Fibroblast of skin of right biceps (primary cell): ENCODE results near the gene EHD3.

ENCODE experiments used
- DNase-seq: peaks from one replicate; pipeline ENCODE4 v3.0.0-alpha.2; 2013

Gene EHD3

DNA sequence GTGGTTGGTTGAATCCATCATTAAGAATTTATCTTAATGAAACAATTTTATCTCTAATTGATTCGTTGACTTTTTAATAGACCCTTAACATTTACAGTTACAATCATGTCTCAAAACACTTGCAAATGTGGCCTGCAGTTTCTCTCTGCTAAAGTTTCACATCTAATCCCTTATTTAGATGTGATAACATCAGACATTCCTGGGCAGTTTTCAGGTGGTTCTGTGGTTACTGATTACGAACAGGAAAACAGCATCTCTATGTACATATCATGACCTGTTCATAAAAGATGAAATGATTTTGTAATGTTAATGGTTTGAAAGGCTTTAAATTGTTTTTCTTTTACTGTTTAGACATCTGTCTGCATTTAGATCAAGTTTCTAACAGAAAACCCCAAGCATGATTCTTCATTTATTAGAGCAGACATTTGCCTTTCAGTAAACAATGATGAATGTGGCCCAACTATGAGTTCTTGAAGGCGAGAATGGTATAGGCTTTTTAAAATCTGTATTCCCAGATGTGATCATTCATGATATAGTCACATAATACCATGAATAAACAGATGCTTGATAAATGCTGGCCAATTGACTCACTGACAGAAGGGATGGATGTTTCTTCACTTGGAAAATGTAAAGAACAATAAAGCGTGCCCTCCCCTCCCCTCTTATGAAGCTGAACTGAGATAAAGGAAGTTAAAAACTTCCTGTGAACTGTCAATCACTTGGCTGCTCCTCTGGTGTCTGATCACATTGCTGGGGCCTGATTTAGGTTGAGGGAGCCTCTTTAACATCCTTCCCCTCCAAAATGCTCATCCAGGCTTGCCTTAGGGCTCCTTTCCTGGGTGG, 20.1 kb upstream of the EHD3 start:
- DNase-seq = no peak

DNA sequence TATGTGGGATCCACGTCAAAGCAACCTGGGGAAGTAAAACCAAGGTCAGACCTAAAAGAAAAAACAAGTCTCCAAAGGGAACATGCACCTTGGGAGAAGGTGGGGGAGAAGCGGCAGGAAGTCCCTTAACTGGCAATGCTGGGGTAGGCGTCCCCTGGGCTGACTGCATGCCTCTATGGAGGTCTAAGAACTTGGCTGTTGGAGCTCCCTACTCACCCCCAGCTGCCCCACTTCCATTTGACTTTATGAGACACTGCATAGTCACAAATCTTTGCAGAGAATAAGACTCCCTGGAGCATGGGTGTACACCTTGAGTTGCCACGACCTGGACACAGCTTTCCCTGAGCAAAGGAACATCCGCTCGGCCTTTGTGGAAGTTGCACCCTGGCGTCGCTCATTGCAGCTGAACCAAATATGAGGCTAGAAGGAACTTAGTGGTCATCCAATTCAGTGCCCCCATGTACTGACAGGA, 19.5 kb upstream of the EHD3 start:
- no peak for DNase-seq

DNA sequence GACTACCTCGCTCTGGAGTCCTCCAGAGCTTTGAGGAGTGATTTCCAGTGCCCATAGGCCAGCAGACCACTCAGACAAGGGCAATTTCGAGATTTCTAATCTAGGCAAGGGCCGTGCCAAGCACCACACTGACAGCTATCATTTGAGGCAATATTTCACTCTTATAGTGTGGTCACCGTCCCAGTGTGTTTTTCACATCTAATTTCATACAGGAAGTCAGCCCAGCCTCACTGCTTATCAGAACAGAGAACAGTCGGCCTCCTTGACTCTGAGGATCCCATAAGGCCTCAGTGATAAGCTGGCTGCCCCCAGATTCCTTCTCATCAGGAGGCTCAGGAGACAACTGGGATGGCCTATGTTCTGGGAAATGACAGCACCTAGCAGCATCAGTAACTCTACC, 17.2 kb upstream of the EHD3 start:
- no peak for DNase-seq

DNA sequence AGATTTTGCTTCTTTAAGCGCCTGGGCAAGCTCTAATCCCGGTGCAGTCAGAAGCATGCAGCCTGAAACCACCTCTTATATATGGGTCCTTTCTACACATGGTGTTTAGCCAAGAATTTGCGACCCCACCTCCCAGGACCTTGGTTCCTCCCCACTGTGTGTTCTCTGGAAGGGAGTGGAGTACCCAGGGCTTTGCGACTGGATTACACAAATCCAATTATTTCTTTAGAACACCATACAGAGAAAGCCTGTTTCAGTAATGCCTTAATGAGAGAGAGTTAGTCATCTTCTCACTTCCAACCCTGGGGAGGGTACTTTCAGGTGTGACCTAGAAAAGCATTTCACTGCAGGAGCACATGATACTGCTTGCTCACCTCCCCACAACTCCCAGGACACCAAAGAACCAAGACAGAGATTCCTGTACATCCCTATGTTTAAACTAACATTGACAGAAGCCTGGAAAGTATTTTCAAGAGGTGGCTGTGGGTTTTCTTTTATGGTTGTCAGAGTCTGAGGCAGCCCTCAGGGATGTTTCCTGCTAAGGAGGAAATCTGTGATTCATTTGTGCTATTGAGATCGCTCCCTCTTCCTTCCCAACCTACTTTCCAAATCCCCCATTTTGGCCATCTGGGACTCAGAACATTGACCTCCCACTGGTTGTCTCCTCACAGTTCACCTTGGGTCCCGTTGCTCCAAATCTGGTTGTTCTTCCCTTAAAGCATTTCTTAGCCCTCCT, 16.3 kb upstream of the EHD3 start, which contains the start of gene CAPN14:
Gene CAPN14, minus strand, starts transcription at position 51 of the 736 bp plus-strand sequence. CDS start 12,068 bp downstream, outside the sequence.
- no peak for DNase-seq

DNA sequence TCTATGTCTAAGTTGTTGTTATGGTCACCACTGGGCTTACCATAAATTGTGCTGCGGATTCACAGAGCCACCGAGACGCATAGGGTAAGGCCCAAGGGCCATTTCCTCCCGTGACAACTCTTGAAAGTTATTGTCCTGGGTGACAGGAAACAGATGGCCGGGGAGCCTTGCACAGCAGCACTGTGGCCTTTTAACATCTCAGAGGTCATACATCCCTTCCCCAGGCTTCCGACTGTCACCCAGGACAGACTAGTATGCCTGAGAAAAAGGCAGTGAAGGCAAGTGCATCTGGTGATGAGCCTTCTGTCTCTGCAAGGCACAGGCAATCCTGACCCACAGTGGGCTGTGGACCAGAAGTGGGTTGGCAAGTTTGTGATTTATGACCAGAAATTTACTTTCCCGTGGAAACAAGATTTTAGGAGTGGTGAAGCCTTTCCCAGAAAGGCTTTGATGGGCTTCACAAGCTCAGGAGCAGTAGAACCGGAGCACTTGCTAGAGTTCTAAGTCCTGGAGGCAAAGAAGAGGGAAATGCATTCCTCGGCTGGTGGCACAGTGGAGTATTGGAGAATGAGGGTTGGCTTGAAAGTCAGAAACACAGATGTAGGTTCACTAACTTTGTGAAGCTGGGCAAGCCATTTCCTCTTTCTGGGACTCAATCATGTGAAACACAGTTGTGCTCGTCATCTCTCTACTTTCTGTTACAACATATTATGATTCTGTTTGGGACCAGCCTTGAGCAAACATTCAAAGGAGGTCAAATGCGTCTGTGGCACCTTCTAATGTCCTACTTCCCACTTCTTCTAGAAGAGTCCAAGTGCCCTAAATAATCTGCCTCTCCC, 14.6 kb upstream of the EHD3 start:
- no peak for DNase-seq

DNA sequence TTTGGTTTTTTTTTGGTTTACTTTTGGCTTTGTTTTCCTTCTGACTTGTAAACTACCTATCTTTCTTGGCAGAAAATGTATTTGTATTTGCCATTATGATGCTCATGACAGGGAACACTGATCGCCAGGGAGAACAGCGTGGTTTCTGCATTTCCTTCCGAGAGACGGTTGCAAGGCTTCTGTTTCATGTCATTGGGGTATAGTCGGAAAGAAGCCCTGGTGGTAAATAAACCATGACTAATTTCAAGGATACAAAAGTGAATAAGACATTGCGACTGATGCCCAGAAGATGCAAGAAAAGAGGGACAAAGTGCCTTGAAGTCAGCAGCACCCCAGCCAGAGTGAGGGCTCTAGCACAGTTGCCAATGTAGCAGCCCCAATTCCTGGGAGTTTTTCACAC, 12.4 kb upstream of the EHD3 start:
- no peak for DNase-seq

DNA sequence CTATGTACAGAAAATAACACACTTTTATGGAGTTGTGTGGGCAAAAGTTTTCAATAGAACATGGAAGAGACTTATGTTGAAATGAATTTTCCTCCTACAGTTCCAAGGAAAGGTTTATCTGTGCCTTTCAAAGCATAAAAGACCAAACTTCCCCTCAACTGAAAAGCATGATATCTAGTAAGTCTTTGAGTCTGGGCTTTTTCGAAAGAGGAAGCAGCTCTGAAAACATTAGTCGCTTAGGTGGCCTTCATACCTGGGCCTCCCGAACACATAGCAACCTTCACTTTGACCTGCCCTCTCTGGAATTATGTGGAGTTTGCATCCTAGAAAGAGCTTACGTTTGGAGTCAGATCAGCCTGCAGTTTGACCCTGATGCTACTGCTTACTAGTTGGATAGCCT, 11.9 kb upstream of the EHD3 start:
- DNase-seq = no peak

DNA sequence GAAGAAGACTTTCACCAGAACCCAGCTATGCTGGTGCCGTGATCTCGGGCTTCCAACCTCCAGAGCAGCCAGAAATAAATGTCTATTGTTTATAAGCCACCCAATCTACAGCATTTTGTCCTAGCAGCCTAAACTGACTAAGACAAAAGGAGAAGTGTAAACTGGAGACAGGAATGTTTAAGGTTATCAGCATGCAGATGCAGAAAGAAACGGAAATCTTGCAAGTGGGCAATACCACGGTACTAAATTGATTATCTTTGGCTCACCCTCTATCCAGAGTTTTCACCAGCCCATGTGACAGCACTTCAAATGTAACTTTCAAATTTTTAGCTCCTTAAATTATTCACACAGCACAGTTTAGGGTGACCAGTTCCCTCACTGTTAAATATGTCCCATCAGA, 10.9 kb upstream of the EHD3 start:
- no peak for DNase-seq

DNA sequence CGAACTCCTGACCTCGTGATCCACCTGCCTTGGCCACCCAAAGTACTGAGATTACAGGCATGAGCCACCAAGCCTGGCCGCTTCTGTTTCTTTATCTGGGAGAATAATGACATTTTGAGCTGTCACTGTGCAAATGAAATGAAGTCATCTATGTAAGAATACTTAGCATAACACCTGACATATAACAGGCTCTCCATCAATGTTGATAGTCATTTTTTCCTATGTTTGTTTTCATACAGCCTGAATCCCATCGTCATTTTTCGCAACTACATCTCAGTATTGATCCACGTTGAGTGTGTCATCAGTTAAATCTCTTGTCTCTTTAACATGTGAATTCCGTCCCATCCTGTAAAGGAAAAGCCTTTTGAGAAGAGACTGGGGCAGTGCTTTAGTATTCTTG, 10.2 kb upstream of the EHD3 start:
- no peak for DNase-seq

DNA sequence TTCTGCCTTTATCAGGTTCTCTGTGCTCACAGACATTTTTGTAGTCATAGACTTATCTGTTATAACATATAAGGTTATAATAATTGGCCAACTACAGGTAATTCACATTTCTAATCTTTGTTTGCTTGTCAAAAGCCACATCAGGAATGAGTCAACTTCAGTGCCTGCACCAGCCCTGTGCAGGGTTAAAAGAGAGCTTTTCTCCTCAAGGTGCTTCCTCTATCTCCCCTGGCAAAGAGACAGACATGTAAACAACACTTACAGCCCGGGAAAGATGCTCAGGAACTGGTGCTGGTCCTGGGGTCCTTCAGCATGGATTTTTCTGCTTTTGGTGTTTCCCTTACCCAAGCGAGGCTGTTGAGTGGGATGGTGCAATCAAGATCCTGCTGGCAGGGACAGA, 7.7 kb upstream of the EHD3 start:
- DNase-seq = no peak

DNA sequence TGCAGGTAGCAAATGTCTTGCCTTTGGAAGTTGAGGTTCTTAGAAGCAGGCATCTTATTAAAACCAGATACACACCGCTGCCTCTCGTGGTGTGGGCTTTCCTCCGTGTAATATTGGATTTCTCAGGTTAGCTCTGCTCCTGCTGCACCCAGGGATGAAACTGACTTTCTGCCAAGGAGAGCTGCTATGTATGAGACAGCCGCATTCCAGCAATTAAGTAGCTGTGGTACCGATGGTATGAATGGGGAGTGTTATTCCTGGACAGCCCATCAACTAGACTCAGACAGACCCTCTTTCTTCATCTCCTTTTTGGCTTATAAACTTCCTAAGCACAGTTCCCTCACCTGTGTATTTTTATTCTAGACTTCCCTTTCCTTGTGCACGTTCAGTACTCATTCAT, 6.8 kb upstream of the EHD3 start:
- DNase-seq = peak; percentile 21

DNA sequence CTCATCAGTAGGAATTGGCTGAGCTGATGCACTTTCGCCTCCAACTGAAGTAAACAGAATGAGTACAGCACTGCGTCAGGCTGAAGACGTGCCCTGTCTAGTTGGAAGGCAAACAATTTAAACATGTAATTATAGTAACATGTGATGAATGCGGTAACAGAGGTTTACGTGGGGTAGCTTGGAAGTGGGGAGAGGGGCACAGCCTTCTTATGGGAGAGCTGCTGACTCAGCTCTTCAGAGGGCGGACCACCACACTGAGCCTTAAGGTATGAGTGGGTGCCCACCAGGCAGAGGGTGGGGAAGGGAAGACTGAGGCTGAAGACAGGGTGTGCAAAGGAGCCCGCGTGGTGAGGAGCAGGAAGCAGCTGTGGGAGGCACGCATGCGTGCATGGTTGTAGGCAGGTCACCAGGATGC, 6.2 kb upstream of the EHD3 start:
- DNase-seq = no peak

DNA sequence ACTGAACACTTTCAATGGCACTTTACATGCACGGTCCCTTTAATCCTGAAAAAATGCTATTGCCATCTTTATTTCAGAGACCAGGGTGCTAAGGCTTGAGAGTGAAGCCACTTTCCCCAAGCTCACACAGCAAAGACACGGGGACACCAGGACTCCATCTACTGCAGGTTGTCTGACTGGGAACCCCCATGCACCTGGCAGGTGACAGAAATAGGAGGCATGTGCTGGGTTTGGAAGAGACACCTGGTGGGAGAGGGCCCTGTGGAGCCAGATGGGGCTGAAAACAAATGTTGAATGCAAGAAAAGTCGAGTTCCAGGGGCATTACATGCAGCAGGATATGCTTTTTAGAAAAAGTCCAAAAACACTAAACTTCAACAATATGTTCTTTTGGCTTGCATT, 5.2 kb upstream of the EHD3 start:
- no peak for DNase-seq

DNA sequence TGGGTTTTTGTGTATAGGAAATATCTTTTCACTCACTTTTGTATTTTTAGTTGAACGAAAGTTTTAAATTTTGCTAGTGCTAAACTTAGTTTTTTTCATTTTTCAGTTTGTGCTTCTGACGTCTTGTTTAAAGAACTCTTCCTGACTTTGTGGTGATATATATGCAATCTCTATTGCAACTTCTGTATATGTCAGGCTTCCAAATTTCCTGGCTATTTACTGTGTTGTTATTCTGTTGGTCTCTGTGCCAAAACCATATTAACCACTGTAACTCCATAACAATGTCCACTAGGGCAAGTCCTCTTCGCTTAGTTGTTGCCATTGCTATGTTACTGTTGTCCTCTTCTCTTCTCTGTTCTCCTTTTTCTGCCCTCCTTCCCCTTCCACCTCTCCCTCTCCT, 3.2 kb upstream of the EHD3 start:
- DNase-seq = no peak

DNA sequence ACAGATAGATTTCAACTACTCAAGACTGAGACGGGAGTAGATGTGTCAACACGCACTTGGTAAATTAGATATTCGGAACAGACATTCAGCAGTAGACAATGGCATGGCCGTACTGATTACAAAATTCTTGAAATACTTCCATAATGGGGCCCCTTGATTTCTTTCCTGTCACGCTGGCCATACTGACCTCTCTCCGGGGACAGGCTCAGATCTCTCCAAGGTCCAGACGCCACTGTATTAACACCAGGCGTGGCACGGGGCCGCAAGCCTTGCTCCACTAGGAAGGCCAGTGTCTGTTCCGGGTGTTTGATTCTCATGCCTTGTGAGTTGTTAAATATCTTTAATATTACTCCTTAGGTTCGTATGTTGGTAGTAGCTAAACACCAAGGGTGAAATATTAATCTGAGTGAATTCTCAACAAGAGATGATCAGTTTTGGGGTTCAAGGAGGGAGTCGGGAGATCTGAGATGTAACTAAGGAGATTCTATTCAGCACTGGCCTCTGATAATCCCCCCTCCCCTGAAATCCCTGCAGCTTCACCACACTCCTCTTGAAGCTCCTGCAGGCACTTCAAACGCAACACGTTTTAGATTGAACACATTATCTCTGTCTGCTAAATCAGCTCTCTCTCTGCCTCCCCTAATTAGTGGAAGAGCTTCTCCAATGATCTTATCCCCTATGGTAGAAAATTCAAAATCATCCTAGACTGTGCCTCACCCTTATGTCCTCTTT, 2.2 kb upstream of the EHD3 start:
- DNase-seq = no peak

DNA sequence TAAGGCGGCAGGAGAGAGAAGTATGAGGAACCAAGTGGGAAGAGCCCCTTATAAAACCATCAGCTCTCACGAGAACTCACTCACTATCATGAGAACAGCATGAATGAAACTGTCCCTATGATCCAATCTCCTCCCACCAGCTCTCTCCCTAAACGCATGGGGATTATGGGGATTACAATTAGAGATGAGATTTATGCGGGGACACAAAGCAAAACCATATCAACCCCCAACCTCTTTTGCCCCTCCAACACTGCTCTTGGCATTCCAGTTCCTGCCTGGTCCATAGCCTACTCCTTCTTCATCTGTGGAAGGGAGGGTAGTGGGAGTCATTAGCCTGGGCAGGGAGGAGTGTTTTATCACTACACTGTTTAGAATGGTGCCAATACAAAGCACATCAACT, 1.4 kb upstream of the EHD3 start:
- DNase-seq = no peak

DNA sequence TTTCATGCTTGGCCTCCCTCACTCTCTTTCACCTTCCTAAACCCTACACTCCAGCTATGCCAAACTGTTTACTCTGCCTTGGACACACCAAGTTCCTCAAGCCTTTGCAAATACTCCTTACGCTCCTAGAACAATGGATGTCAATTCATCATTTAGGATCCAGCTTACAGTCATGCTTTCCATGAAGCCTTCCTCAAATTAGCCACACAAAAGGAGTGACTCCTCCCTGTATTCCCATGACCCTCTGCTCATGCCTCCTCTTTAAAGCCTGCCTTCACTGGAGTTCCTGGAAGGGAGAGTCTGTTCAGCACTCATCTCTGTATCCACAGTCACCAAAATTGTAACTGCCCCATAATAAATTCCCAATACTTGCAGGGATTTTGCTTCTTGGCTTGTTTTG, 721 bp upstream of the EHD3 start:
- peak; percentile 21 for DNase-seq

DNA sequence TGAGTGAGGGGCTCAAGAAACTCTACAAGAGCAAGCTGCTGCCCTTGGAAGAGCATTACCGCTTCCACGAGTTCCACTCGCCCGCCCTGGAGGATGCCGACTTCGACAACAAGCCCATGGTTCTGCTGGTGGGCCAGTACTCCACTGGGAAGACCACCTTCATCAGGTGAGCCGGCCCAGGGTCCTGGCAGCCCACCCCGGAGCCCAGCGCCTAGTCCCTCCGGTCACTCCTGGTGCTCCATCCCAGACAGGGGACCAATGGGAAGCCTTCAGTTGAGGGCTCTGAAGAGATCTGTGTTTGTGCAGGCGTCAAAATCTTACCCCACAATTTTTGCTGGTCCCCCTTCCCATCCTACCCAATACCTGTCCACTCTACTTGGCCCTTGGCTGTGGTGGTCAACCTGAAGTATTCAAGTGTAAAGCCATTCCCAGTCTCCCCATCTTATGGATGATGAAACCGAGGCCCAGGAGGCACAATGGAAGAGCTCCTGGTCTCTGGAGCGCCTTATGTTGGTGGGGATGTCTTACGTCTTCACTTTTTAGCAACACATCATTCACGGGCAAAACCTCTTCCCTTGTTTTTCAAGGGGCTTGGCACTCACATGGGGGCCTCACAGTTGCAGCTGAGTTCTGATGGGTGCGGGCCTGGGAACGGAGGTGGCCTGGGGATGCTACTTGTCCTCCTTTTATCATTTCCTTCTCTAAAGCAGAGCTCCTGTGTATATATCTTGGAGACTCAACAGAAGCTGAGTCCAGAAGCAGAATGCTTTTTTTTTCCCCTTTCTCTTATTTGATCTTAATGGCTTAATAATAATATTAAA, 941 bp downstream of the EHD3 start:
- no peak for DNase-seq

DNA sequence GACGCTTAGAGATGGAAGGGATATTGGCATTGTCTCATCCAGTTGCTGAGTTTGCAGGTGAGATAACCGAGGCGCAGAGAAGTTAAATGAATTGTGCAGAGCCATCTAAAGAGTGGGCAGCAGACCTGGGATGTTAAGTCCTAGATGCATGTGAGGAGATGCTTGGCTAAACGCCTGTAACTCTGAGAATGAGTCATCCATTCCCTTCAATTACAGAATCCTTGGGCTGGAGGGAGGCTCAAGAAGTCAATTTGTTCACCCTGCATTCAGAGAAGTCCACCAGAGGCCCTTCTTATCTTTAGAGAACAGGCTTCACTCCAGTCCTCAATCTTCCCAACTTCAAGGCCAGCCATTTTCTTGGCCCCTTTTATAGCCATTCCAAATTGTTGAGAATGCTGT, 1.6 kb downstream of the EHD3 start:
- DNase-seq = peak; percentile 90

DNA sequence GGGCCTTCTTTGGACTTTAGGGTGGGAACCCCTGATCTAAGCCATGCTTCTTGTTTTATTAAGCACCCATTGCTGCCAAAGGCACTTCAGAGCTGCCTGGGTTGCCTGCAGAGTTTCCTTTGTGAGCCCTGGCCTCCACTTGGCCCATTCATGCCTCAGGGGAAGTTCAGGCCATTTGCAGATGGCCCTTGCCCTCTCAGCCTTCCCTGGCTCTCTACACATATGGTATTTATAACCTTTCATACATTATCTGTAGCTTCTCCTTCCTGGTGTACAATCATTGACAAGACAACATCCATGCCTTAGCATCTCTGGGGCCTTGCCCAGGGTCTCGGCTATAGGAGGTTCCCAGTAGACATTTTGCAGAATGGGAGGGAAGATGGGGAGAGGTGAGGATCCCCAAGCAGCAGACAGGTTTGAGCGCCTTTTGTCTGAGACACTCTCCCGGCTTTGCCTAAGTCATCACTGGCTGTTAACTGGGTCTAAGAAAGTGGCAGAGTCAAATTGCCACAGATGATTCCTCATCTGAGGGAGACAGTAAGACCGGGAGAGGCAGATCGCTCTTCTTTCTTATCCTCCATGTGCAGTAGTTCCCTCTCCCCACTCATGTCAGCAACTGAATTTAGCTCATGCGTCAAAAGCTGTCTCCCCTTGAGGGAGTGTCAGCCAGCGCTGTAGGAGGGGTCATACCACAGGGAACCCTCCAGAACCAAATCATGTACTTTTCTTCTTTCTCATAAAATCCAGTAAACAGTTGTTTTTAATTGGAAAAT, 2.7 kb downstream of the EHD3 start:
- DNase-seq = no peak
